ENCODE results near the gene ANKK1.

The ANKK1 gene

DNA sequence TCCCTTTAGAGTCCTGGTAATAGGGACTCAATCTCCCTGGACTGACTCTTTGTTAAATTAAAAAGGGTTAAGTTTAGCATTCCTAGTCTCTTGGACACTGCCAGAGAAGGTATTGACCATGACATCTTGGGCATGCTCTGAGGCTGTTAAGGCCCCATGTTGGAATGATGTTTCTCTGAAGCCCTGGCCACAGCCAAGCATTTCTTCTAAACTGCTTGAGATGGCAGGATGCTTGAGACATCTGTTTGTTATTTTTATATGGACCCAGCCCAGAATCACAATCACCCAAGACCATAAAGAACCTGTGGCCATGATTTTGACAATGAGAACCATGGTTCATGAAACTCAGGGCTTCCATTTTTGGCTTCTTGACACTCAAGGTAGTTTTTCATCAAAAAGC is 5.5 kb upstream of the ANKK1 start:
- DNase-seq = no peak

GRCh38 chr11:113384551-113384950 is 3.0 kb upstream of the ANKK1 start:
- no peak for DNase-seq

DNA sequence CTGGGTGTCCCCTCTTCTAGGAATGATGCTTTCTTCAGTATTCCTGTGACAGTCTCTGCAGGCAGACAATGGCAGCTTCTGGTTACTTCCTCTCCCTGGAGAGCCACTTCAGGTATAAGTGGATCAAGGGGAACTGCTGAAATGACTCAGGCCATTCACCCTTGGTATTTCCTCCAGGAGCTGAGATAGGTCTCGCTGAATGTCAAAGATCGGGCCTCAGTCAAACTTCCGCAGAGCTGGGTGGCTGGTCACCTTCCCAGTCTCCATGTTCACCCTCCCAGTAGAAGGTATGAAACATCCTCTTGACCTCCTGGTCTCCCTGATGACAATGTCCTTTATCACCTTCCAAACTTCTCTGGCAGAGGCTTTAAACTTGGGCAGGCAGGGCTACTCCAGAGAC is 1.8 kb upstream of the ANKK1 start:
- DNase-seq = no peak

- DNase-seq = no peak
Measured at GRCh38 chr11:113386866-113387265, 713 bp upstream of the ANKK1 start.

DNA sequence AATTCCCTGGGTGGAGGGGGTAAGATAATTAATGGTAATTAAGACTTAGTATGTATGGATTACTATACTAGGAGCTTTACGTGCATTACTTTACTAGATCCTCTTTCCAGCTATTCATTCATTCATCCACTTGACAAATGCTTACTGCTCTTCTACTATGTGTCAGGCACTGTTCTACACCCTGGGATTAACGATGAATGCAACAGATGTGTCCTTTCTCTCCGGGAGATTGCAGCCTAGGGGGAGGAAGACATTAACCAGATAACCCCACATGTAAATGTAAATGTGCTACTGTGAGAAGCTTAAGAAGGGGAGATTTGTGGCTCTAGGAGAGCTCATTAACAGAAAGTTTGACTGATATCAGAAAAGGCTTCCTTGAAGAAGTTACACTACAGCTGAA is 1.7 kb downstream of the ANKK1 start:
- no peak for DNase-seq

GRCh38 chr11:113392236-113392921 is 4.8 kb downstream of the ANKK1 start:
- DNase-seq = no peak

DNA sequence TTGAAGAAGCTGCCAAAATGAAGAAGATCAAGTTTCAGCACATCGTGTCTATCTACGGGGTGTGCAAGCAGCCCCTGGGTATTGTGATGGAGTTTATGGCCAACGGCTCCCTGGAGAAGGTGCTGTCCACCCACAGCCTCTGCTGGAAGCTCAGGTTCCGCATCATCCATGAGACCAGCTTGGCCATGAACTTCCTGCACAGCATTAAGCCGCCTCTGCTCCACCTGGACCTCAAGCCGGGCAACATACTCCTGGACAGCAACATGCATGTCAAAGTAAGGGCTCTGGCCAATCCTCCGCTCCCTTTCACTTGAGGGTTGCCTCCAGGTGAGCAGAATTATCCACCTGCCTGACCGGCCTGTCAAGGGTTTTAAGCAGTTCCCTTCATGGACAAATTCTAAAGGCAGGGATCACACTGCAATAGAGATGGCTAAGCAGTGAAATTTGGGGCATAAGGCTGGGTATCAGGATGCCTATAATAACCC is 6.0 kb downstream of the ANKK1 start:
- DNase-seq = no peak

DNA sequence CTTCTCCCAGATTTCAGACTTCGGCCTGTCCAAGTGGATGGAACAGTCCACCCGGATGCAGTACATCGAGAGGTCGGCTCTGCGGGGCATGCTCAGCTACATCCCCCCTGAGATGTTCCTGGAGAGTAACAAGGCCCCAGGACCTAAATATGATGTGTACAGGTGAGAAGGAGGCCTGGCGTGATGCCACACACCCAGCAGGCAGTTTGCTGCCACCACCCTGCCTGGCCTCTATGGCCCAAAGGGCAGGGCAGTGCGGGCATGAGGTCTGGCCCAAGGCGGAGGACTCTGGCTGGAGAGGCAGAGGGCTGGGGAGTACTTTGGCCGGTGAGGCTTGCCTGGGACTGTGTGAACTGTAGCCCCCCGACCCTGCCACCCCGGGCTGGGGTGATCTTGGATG is 7.3 kb downstream of the ANKK1 start:
- no peak for DNase-seq

DNA sequence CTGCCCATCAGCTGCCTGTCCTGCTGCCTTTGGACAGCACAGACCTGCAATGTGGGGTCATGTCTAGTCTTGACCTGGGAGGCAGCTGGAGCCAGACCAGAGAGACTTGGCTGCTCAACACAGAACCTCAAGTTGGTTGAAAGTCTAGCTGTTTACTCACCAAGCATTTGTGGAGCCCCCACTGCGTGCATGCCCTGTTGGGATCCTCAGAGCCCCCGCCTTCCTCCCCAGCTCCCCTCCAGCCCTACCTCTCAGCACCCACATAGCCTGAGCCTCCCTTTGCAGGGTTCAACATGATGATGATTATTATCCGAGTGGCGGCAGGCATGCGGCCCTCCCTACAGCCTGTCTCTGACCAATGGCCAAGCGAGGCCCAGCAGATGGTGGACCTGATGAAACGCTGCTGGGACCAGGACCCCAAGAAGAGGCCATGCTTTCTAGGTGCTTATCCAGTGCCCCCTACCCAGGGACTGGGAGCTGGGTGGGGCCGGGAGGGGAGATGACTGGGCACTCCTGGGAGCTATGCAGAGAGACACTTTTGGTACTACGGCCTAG is 8.3 kb downstream of the ANKK1 start:
- no peak for DNase-seq

- DNase-seq = no peak
Measured at GRCh38 chr11:113396690-113397089, 9.1 kb downstream of the ANKK1 start.

GRCh38 chr11:113397212-113397611 is 9.6 kb downstream of the ANKK1 start:
- DNase-seq = no peak

DNA sequence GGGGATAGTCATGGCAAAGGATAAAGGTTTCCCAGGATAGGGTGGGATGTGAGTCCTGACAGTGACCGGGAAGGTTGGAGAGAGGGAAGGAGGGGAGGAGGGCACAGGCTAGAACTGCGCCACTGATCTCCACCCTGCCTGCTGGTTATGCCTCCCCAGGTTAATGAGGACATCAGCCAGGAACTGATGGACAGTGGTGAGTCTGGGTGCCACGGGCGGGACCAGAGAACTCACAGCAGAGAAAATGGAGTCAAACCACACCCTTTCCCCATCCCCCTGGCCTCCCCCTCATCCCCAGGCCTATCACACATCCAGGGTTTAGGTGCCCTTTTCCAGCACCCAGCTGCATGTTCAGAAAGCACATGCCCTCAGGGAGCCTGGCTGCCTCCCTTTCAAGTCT is 10.2 kb downstream of the ANKK1 start:
- no peak for DNase-seq

- no peak for DNase-seq
Measured at GRCh38 chr11:113398669-113399430, 11.3 kb downstream of the ANKK1 start.

DNA sequence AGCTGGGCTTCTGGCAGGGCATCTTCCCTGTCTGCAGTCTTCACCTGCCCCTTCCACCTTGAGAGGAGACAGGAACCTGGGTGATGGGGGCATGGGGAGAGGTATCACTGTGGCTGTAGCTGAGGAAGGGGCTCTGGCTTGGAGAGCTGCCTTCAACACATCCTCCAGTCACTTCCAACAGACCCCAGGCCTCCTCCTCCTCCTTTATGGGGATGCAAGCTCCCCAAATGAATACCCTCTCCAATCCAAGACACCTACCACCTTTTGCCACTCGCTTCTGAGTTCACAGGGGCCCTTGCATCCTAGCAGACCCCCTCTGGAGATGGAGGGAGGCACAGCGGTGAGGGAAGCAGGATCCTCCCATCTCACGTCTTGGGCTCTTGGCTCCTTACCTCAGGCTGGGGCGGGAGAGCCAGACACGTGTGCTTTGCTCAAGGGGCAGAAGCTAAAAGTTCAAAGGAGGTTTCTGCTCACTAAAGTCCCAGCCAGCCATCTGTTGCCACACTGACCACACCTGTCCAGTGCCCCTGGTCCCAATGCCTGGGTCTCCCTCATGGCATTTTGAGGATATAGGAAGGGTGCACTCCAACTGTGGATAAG is 13.2 kb downstream of the ANKK1 start:
- no peak for DNase-seq

- DNase-seq = no peak
Measured at GRCh38 chr11:113401718-113402117, 14.1 kb downstream of the ANKK1 start.

DNA sequence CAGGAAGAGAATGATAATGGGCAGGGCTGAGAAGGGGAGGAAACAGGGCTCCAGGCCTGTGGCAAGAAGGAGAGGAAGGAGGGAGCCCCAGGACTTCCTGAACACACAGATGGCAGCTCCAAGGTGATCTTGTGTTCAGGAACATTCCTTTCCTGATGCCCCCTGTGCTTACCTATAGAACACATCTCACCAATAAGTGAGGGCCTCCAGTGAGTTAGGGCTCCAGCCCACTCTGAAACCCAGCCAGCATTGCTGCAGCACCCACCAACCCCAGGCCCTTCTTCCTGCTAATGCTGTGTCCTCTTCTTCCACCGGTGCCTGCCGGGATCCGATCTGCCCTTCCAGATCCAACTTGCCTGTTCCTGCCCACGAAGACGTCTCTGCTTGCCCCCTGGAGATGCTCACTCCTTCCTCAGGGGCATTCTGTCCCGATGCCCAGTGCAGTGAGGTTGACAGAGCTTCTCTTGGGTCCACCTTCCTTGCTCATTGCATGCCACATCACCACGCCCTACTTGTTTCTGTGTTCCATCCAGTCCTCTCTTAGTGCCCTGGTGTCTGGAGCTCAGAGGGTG is 17.4 kb downstream of the ANKK1 start:
- DNase-seq = no peak

- DNase-seq = no peak
Measured at GRCh38 chr11:113405724-113406478, 18.3 kb downstream of the ANKK1 start.

DNA sequence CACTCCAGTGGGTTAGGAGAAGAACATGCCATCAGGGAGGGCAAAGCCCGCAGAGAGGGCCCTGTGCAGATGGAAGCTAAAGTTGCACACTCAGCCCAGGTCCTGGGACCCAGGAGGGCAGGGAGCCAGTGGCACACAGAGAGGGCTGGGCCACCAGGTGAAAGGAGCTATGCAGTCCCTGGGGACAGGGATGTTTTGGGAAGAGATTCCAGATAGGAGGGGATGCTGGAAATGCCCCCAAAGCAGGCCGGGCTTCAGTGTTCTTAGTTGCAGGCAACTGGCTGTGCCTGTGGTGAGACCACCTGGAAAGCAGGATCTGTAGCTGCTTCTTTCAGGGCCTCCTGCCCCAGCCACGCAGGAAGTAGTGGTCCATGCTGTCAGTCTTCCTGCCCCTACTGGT is 19.6 kb downstream of the ANKK1 start:
- DNase-seq = no peak

- no peak for DNase-seq
Measured at GRCh38 chr11:113408206-113408605, 20.6 kb downstream of the ANKK1 start.

- DNase-seq = no peak
Measured at GRCh38 chr11:113408887-113409286, 21.3 kb downstream of the ANKK1 start.

GRCh38 chr11:113409526-113409925 is 21.9 kb downstream of the ANKK1 start:
- DNase-seq = no peak

DNA sequence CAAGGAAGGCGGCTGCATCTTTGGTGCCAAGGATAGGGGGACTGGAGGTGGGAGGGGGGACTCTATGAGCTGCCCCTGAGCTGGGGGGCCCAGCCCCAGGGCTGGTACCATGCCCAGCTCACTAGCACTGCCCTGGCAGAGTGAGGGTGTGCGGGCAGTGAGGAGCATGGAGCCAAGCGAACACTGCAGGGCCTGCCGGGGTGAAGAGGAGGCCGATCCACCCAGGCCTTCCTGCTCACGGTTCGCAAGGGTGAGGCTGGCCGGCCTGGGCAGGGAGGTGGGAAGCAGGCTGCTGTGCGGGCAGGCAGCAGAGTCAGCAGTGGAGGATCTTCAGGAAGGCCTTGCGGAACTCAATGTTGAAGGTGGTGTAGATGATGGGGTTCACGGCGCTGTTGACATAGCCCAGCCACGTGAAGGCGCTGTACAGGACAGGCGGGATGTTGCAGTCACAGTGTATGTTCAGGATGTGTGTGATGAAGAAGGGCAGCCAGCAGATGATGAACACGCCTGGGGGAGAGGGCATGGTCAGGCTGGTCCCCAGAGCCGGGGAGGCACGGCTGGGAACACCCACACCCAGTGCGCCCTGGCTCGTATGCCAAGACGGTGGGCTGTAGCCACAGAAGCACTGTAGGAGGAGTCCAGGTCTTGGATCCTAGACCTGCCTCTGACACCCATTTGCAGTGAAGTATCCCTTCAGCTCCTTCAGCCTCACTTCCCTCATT is 23.0 kb downstream of the ANKK1 start:
- no peak for DNase-seq

Data from MV-4-11 (cell line).